ENCODE results near the gene RPE.

Gene RPE

DNA sequence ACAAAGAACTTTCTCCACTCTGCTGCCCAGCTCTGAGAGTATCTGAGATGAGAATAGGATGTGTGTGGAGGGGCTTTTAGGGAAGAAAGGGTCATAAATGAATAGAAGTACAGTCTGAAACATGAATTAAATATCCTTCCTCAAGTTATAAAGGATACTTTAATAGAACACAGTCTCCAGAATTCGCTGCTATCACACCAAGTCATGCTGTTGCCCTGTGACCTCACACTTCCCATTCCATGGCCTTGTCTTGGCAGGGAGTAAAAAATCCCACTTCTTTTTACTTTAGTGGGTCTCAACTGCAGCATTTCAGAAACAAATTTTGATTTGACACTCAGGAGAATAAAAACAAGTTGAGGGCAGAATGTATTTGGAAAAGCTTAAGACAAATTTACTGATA lies 3.8 kb upstream of the RPE start:
- Histone ChIP-seq H3K4me1 (ENCODE audit: control insufficient read depth, insufficient read depth, low read length) (peaks cover 3% of the 10 kb centered on the region; the same call in 1 of the 2 replicates), H3K9me3 (ENCODE audit: control insufficient read depth, insufficient read depth, low read depth, low read length) (no peaks in the 10 kb centered on the region), H3K27ac (ENCODE audit: extremely low read depth, low read depth, low read length) (no peak overlapping the region), H3K36me3 (ENCODE audit: control insufficient read depth in 2 of 2, insufficient read depth in 1 of 2, low read length in 2 of 2) (no peaks in the 10 kb centered on the region), H3K4me3 (ENCODE audit: low read depth, low read length) (no peak overlapping the region)
- ChIA-PET POLR2A (no interaction called here), CTCF (interaction anchor here (0.6 to 1.2 kb wide), 3 partner anchors 21 to 62 kb away, joined by 3 to 5 read pairs (median 3); no protein-coding TSS in a partner anchor)
- TF ChIP-seq, protein P1, sequence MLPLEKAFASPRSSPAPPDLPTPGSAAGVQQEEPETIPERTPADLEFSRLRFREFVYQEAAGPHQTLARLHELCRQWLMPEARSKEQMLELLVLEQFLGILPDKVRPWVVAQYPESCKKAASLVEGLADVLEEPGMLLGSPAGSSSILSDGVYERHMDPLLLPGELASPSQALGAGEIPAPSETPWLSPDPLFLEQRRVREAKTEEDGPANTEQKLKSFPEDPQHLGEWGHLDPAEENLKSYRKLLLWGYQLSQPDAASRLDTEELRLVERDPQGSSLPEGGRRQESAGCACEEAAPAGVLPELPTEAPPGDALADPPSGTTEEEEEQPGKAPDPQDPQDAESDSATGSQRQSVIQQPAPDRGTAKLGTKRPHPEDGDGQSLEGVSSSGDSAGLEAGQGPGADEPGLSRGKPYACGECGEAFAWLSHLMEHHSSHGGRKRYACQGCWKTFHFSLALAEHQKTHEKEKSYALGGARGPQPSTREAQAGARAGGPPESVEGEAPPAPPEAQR (tag by site-specific recombination; IDR thresholded peaks at IDR 0.05): no peak
- TF ChIP-seq, protein P2, sequence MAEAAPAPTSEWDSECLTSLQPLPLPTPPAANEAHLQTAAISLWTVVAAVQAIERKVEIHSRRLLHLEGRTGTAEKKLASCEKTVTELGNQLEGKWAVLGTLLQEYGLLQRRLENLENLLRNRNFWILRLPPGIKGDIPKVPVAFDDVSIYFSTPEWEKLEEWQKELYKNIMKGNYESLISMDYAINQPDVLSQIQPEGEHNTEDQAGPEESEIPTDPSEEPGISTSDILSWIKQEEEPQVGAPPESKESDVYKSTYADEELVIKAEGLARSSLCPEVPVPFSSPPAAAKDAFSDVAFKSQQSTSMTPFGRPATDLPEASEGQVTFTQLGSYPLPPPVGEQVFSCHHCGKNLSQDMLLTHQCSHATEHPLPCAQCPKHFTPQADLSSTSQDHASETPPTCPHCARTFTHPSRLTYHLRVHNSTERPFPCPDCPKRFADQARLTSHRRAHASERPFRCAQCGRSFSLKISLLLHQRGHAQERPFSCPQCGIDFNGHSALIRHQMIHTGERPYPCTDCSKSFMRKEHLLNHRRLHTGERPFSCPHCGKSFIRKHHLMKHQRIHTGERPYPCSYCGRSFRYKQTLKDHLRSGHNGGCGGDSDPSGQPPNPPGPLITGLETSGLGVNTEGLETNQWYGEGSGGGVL (tag by site-specific recombination; IDR thresholded peaks at IDR 0.05): no peak

DNA sequence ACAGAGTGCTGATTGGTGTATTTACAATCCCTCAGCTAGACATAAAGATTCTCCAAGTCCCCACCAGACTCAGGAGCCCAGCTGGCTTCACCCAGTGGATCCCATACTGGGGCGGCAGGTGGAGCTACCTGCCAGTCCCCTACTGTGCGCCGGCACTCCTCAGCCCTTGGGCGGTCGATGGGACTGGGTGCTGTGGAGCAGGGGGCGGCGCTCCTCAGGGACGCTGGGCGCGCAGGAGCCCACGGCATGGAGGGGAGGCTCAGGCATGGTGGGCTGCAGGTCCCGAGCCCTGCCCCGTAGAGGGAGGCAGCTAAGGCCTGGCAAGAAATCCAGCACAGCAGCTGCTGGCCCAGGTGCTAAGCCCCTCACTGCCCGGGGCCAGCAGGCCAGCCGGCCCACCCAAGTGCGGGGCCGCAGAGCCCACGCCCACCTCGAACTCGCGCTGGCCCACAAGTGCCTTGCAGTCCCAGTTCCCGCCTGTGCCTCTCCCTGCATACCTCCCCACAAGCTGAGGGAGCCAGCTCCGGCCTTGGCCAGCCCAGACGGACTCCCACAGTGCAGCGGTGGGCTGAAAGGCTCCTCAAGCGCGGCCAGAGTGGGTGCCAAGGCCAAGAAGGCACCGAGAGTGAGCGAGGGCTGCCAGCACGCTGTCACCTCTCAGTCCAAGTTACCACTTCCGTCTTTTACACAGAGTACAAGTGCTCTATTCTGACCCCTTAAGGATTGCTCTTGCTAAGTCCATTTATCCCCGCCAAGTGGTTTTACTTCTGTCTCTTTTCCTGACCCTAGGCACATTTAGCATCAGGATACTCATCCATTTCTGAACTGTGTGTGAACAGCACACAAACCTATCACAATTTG lies 1.7 kb upstream of the RPE start:
- H3K4me3 ChIP-seq (ENCODE audit: low read depth, low read length): no peak overlapping the region
- peaks cover 0 to 17% of the 10 kb centered on the region in 2 experiments; a peak in 1 of 3 replicates for H3K36me3 ChIP-seq (ENCODE audit: control insufficient read depth in 2 of 2, insufficient read depth in 1 of 2, low read length in 2 of 2)
- no peak overlapping the region for H3K27ac ChIP-seq (ENCODE audit: extremely low read depth, low read depth, low read length)
- H3K4me1 ChIP-seq (ENCODE audit: control insufficient read depth, insufficient read depth, low read length): peaks cover 9% of the 10 kb centered on the region; the same call in 1 of the 2 replicates
- H3K9me3 ChIP-seq (ENCODE audit: control insufficient read depth, insufficient read depth, low read depth, low read length): no peaks in the 10 kb centered on the region
- ChIA-PET CTCF (no interaction called here), POLR2A (no interaction called here)
- no peak for TF ChIP-seq ZNF391 (tag by site-specific recombination; IDR thresholded peaks at IDR 0.05; ENCODE audit: borderline replicate concordance, low read depth)
- TF ChIP-seq, protein P3, sequence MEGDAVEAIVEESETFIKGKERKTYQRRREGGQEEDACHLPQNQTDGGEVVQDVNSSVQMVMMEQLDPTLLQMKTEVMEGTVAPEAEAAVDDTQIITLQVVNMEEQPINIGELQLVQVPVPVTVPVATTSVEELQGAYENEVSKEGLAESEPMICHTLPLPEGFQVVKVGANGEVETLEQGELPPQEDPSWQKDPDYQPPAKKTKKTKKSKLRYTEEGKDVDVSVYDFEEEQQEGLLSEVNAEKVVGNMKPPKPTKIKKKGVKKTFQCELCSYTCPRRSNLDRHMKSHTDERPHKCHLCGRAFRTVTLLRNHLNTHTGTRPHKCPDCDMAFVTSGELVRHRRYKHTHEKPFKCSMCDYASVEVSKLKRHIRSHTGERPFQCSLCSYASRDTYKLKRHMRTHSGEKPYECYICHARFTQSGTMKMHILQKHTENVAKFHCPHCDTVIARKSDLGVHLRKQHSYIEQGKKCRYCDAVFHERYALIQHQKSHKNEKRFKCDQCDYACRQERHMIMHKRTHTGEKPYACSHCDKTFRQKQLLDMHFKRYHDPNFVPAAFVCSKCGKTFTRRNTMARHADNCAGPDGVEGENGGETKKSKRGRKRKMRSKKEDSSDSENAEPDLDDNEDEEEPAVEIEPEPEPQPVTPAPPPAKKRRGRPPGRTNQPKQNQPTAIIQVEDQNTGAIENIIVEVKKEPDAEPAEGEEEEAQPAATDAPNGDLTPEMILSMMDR (tag by site-specific recombination; IDR thresholded peaks at IDR 0.05): 0 out of 2 replicates have a peak, but pooled peaks have one; percentile 10
- no peak for TF ChIP-seq ZNF266 (tag by site-specific recombination; IDR thresholded peaks at IDR 0.05; ENCODE audit: low read depth)
- TF ChIP-seq, protein P4, sequence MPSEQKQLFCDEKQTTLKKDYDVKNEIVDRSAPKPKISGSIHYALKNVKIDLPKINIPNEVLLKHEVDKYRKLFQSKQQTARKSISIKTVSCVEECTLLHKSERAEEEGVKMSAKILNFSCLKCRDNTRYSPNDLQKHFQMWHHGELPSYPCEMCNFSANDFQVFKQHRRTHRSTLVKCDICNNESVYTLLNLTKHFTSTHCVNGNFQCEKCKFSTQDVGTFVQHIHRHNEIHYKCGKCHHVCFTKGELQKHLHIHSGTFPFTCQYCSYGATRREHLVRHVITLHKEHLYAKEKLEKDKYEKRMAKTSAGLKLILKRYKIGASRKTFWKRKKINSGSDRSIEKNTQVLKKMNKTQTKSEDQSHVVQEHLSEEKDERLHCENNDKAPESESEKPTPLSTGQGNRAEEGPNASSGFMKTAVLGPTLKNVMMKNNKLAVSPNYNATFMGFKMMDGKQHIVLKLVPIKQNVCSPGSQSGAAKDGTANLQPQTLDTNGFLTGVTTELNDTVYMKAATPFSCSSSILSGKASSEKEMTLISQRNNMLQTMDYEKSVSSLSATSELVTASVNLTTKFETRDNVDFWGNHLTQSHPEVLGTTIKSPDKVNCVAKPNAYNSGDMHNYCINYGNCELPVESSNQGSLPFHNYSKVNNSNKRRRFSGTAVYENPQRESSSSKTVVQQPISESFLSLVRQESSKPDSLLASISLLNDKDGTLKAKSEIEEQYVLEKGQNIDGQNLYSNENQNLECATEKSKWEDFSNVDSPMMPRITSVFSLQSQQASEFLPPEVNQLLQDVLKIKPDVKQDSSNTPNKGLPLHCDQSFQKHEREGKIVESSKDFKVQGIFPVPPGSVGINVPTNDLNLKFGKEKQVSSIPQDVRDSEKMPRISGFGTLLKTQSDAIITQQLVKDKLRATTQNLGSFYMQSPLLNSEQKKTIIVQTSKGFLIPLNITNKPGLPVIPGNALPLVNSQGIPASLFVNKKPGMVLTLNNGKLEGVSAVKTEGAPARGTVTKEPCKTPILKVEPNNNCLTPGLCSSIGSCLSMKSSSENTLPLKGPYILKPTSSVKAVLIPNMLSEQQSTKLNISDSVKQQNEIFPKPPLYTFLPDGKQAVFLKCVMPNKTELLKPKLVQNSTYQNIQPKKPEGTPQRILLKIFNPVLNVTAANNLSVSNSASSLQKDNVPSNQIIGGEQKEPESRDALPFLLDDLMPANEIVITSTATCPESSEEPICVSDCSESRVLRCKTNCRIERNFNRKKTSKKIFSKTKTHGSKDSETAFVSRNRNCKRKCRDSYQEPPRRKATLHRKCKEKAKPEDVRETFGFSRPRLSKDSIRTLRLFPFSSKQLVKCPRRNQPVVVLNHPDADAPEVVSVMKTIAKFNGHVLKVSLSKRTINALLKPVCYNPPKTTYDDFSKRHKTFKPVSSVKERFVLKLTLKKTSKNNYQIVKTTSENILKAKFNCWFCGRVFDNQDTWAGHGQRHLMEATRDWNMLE (tag by site-specific recombination; conservative IDR thresholded peaks at IDR 0.05; ENCODE audit: low read depth): no peak
- TF ChIP-seq ZNF121 (tag by site-specific recombination; IDR thresholded peaks at IDR 0.05): no peak

DNA sequence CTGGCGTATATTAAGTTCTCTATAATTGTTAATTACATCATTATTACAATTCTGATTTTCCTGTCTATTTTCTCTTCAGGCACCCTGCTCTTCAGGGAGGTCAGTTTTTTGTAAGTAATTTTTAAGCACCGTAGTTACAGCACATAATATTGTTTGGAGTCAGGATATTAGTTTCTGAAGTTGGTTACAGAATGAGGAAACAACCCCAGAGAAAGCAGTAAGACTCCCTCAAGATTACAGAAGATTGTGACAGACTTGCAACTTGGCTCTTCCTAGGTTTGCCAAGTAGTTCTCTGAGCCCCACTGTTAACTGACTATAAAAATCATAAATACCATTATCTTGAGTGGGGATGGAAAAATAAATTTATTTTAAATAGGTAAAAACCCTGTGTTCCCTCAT lies 921 bp downstream of the RPE start:
- CTCF ChIA-PET: no interaction called here
- peaks cover 4 to 38% of the 10 kb centered on the region in 2 experiments; a peak in 2 of 3 replicates for H3K36me3 ChIP-seq (ENCODE audit: control insufficient read depth in 2 of 2, insufficient read depth in 1 of 2, low read length in 2 of 2)
- H3K4me1 ChIP-seq (ENCODE audit: control insufficient read depth, insufficient read depth, low read length): peaks cover 9% of the 10 kb centered on the region; the same call in 1 of the 2 replicates
- no peak overlapping the region; the same call in 1 of the 2 replicates for H3K27ac ChIP-seq (ENCODE audit: extremely low read depth, low read depth, low read length)
- no peak for TF ChIP-seq ZNF624 (tag by site-specific recombination; IDR thresholded peaks at IDR 0.05)
- TF ChIP-seq, protein P5, sequence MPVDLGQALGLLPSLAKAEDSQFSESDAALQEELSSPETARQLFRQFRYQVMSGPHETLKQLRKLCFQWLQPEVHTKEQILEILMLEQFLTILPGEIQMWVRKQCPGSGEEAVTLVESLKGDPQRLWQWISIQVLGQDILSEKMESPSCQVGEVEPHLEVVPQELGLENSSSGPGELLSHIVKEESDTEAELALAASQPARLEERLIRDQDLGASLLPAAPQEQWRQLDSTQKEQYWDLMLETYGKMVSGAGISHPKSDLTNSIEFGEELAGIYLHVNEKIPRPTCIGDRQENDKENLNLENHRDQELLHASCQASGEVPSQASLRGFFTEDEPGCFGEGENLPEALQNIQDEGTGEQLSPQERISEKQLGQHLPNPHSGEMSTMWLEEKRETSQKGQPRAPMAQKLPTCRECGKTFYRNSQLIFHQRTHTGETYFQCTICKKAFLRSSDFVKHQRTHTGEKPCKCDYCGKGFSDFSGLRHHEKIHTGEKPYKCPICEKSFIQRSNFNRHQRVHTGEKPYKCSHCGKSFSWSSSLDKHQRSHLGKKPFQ (tag by site-specific recombination; IDR thresholded peaks at IDR 0.05): no peak
- TF ChIP-seq, protein P6, sequence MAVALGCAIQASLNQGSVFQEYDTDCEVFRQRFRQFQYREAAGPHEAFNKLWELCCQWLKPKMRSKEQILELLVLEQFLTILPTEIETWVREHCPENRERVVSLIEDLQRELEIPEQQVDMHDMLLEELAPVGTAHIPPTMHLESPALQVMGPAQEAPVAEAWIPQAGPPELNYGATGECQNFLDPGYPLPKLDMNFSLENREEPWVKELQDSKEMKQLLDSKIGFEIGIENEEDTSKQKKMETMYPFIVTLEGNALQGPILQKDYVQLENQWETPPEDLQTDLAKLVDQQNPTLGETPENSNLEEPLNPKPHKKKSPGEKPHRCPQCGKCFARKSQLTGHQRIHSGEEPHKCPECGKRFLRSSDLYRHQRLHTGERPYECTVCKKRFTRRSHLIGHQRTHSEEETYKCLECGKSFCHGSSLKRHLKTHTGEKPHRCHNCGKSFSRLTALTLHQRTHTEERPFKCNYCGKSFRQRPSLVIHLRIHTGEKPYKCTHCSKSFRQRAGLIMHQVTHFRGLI (tag by site-specific recombination; IDR thresholded peaks at IDR 0.05): no peak
- TF ChIP-seq ZNF404 (tag by site-specific recombination; IDR thresholded peaks at IDR 0.05): no peak
- TF ChIP-seq REPIN1 (tag by site-specific recombination; IDR thresholded peaks at IDR 0.05; ENCODE audit: low read depth): no peak
- no peaks in the 10 kb centered on the region for H3K9me3 ChIP-seq (ENCODE audit: control insufficient read depth, insufficient read depth, low read depth, low read length)
- POLR2A ChIA-PET: no interaction called here
- peak overlapping the region; percentile 94 for H3K4me3 ChIP-seq (ENCODE audit: low read depth, low read length)
